Measurements from ENCODE around the gene TRIM27. TPM values are rescaled to one million over a fixed set of nuclear protein-coding genes. Genes with fewer than 3 reads are reported as not detected.
A peak's percentile ranks its signal among the peaks of the same experiment; 100 is the strongest.

TRIM27 gene
- total RNA-seq, 1 donor from 2014 or later = 17.8 TPM

DNA sequence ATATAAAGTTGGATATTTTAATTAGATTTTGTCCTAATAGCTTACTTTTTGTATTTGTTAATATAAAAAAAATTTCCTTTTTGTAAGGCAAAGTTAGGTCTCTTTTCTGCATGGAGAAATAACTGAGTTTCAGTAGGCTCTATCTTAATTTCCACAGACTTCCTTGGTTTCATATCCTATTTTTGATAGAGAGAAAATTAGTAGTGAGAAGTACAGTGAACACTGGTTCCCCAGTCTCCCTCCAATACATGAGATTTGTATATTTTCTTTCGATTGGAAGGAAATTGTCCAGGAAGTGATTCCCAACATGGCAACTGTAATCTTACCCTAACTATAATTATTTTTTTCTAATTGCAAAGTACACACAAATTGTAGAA, 26.4 kb downstream of the TRIM27 start:
- TF ChIP-seq, protein P1, sequence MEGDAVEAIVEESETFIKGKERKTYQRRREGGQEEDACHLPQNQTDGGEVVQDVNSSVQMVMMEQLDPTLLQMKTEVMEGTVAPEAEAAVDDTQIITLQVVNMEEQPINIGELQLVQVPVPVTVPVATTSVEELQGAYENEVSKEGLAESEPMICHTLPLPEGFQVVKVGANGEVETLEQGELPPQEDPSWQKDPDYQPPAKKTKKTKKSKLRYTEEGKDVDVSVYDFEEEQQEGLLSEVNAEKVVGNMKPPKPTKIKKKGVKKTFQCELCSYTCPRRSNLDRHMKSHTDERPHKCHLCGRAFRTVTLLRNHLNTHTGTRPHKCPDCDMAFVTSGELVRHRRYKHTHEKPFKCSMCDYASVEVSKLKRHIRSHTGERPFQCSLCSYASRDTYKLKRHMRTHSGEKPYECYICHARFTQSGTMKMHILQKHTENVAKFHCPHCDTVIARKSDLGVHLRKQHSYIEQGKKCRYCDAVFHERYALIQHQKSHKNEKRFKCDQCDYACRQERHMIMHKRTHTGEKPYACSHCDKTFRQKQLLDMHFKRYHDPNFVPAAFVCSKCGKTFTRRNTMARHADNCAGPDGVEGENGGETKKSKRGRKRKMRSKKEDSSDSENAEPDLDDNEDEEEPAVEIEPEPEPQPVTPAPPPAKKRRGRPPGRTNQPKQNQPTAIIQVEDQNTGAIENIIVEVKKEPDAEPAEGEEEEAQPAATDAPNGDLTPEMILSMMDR (IDR thresholded peaks at IDR 0.05; ENCODE audit: borderline replicate concordance) = no peak
- H3K4me1 ChIP-seq = peaks cover 24% of the 10 kb centered on the region
- no peaks in the 10 kb centered on the region for H3K27me3 ChIP-seq (ENCODE audit: low read depth)
- peaks cover 23% of the 10 kb centered on the region for H3K36me3 ChIP-seq
- H3K9me3 ChIP-seq (replicated peaks) = no peaks in the 10 kb centered on the region
- intact Hi-C loops (cut with micrococcal nuclease) = no loop called here
- DNase-seq = no peak
- H3K4me3 ChIP-seq = peak overlapping the region; percentile 78
- peak overlapping the region; percentile 96 for H3K27ac ChIP-seq (replicated peaks)

DNA sequence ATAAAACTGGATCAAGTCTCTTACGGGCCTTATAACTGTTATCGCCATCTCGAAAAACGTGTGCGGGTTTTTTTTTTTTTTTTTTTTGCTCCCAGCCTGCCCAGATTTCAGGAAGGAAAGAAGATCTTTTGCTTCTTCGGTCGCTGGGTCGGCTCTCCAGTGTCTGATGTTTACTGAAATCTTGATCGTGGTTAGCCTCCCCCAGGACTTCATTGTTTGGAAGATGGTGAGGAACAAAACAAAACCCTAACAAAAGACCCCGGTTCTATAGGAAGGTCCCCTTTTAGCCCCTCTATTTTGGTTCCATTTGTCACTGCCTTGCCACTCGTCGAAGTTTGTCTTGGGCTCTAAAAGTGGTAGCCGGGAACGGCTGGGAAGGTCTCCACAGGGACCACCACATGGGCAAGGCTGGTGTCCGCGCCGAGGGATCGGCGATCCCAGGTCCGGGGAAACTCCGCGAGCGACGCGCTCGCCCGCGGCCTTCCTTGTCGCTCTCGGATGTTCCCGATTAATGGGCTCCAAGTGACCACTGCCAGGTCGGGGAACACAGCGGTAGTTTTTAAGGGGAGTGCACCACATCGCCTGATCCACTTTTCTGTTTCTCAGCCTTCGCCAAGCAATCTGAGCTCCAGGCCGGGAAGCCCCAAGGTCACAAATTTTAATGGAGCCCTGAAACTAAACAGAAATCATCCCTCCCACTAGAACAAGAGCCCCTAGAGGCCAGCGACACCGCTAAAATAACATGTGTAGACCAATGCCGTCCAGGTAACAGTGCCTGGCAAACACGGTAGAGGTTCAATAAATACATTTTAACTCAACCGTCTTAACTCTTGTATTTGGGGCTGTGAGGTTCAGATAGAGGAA, 27.0 kb downstream of the TRIM27 start:
- intact Hi-C loops (cut with micrococcal nuclease) = no loop called here
- Histone ChIP-seq H3K9me3 (replicated peaks) (no peaks in the 10 kb centered on the region), H3K4me3 (peak overlapping the region; percentile 78), H3K27ac (replicated peaks) (peak overlapping the region; percentile 96), H3K4me1 (peaks cover 24% of the 10 kb centered on the region), H3K27me3 (ENCODE audit: low read depth) (no peaks in the 10 kb centered on the region), H3K36me3 (peaks cover 17% of the 10 kb centered on the region)
- DNase-seq = peak; percentile 44
- TF ChIP-seq, protein P1 (IDR thresholded peaks at IDR 0.05; ENCODE audit: borderline replicate concordance) = peak; percentile 47

DNA sequence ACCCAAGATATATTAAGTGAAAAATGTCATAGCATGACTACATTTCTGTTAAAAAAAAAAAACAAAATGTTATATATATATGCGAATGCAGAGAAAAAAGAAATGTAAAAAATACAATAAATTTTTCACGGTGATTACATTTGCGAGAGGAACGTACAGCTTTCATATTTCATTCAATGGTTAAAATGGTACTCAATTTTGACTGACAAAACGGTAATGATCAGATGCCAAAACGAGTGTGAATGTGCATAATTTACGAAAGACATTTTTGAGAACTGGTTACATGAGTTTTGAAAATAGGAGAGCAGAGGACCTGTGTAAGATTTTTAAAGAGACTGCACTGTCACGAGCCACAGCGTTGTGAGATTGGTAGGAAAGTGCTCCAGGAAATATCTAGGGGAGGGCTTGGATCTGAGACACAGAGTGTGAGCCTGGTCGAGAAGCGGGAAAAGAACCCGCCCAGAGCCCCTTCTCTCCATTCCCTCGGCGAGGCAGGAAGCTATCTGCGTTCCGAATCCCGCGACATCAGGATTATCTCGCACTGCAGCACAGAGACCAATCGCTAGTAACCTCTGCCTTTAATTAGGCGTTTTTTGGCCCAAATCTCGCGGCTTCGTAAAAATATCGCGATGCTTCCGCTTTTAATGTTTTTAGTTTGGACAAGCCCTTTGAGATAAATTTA, 28.5 kb downstream of the TRIM27 start:
- Histone ChIP-seq H3K27me3 (ENCODE audit: low read depth) (no peaks in the 10 kb centered on the region), H3K27ac (replicated peaks) (peak overlapping the region; percentile 96), H3K9me3 (replicated peaks) (no peaks in the 10 kb centered on the region), H3K4me1 (peaks cover 24% of the 10 kb centered on the region), H3K36me3 (peaks cover 2% of the 10 kb centered on the region), H3K4me3 (peak overlapping the region; percentile 78)
- intact Hi-C loops (cut with micrococcal nuclease) = no loop called here
- peak; percentile 91 for DNase-seq
- TF ChIP-seq, protein P1 (IDR thresholded peaks at IDR 0.05; ENCODE audit: borderline replicate concordance) = no peak

GRCh38 chr6:28893172-28893799, 30.5 kb downstream of the TRIM27 start:
- no peak for DNase-seq
- intact Hi-C loops (cut with micrococcal nuclease) = no loop called here
- no peaks in the 10 kb centered on the region for H3K27me3 ChIP-seq (ENCODE audit: low read depth)
- H3K9me3 ChIP-seq (replicated peaks) = no peaks in the 10 kb centered on the region
- H3K36me3 ChIP-seq = no peaks in the 10 kb centered on the region
- TF ChIP-seq, protein P1 (IDR thresholded peaks at IDR 0.05; ENCODE audit: borderline replicate concordance) = no peak
- H3K4me1 ChIP-seq = peaks cover 24% of the 10 kb centered on the region
- no peak overlapping the region for H3K4me3 ChIP-seq
- H3K27ac ChIP-seq (replicated peaks) = no peak overlapping the region

DNA sequence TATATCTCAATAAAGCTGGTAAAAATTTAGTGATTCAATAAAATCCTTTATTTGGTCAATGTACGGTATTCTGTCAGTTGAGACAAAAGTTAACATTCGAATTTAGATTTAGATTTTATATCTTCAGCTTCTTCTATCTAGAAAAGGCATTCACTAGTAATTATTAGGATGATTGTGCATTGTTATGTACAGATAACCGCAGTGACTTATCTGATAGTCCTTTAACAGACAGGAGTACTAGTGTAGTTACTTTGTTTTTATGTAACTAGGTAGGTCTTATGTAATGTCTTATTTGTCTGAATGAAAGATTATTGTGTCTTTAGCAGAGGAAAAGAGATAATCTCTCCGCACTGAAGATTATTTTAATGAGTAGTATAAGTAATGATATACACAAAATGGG, 31.3 kb downstream of the TRIM27 start:
- TF ChIP-seq, protein P1 (IDR thresholded peaks at IDR 0.05; ENCODE audit: borderline replicate concordance) = no peak
- no peak for DNase-seq
- intact Hi-C loops (cut with micrococcal nuclease) = no loop called here

More for the DNA sequence above, 31.3 kb downstream of the TRIM27 start:
- Histone ChIP-seq H3K4me1 (peaks cover 16% of the 10 kb centered on the region), H3K9me3 (replicated peaks) (no peaks in the 10 kb centered on the region), H3K4me3 (no peak overlapping the region), H3K27ac (replicated peaks) (no peak overlapping the region), H3K27me3 (ENCODE audit: low read depth) (no peaks in the 10 kb centered on the region), H3K36me3 (no peaks in the 10 kb centered on the region)
